NB4 (cell line): Measurements from ENCODE around the gene LETM1.

Source experiments
- CTCF ChIP-seq: IDR thresholded peaks from one replicate; pipeline ENCODE4 v1.5.1; 2012; ENCODE audit warnings: low read depth, low read length
- TF ChIP-seq, protein P1 (sequence below): IDR thresholded peaks from 2 replicates; pipeline ENCODE4 v1.6.1; 2011; ENCODE audit warnings: low read depth, low read length

DNA sequence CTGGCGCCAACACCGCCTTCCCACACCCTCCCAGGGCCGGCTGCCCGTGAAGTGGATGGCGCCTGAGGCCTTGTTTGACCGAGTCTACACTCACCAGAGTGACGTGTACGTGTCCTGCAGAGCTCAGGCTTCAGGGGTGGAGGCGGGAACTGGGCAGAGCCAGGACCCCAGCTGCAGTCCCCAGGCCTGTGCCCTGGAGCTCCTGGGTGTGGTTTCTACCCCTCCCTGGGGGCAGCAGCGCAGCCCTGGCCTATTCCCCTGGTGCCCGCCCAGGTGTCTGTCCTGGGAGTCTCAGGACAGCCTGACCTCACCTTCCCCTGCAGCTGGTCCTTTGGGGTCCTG, 49.8 kb downstream of the LETM1 start:
- TF ChIP-seq CTCF: no peak
- TF ChIP-seq, protein P1, sequence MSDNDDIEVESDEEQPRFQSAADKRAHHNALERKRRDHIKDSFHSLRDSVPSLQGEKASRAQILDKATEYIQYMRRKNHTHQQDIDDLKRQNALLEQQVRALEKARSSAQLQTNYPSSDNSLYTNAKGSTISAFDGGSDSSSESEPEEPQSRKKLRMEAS: no peak
